SK-N-SH (cell line): Measurements from ENCODE around the gene TMEM170A. TPM values are rescaled to one million over a fixed set of nuclear protein-coding genes. Genes with fewer than 3 reads are reported as not detected.
A peak's percentile ranks its signal among the peaks of the same experiment; 100 is the strongest.

Source experiments
- CTCF ChIA-PET: fragments of 300-600, 350-600 bp; formaldehyde crosslinking; extraction: SDS; loops from one replicate; lab custom pipeline; 2021; lab: Yijun Ruan, JAX
- POLR2A ChIA-PET: fragments of 350-600 bp; sonication (Branson Sonifier 250); formaldehyde crosslinking; extraction: SDS; loops from one replicate; lab custom pipeline; 2020; ENCODE audit warnings: antibody characterized with exemption, inconsistent platforms; lab: Yijun Ruan, JAX
- DNase-seq: peaks from one replicate; pipeline ENCODE4 v3.0.0; 2012
- H2AFZ ChIP-seq: fragments of 200-600 bp; sonication (generic); 2 replicates; pipeline ENCODE4 v1.8.1; 2016; ENCODE audit warnings: antibody characterized with exemption, mild to moderate bottlenecking, low read depth
- H3F3A ChIP-seq: fragments of 200-600 bp; sonication (generic); replicated peaks from 2 replicates; pipeline ENCODE3; 2016; ENCODE audit warnings: antibody characterized with exemption, mild to moderate bottlenecking; ENCODE audit not compliant: insufficient read depth
- H3K27ac ChIP-seq, 2 experiments: fragments of 200-500 bp in 1 of 2; fragments of 200-600 bp in 1 of 2; sonication (Bioruptor generic) in 1 of 2; sonication (generic), shearing (Covaris generic) in 1 of 2; 2 replicates each; pipeline versions ENCODE4 v1.5.1 to v1.6.1; 2014 to 2016; ENCODE audit warnings: low read depth in 2 of 2, inconsistent platforms in 1 of 2, low read length in 1 of 2, mild to moderate bottlenecking in 1 of 2, mixed read lengths in 1 of 2
- H3K27me3 ChIP-seq: fragments of 200-600 bp; sonication (generic), shearing (Covaris generic); 2 replicates; pipeline ENCODE4 v1.6.1; 2016; ENCODE audit warnings: mixed run types; ENCODE audit not compliant: insufficient read depth
- H3K36me3 ChIP-seq, 2 experiments: fragments of 200-500 bp in 1 of 2; fragments of 200-600 bp in 1 of 2; sonication (Bioruptor generic) in 1 of 2; sonication (generic) in 1 of 2; replicated peaks in 1 of 2; 2 replicates each; pipeline versions ENCODE3 to v1.5.1; 2014 to 2016; ENCODE audit warnings: low read length in 1 of 2, mild to moderate bottlenecking in 1 of 2; ENCODE audit not compliant: insufficient read depth in 2 of 2, control insufficient read depth in 1 of 2
- H3K4me1 ChIP-seq, 2 experiments: fragments of 200-500 bp in 1 of 2; fragments of 200-600 bp in 1 of 2; sonication (Bioruptor generic) in 1 of 2; sonication (generic), shearing (Covaris generic) in 1 of 2; 2 replicates each; pipeline versions ENCODE4 v1.5.1 to v1.6.1; 2014 to 2016; ENCODE audit warnings: low read depth in 1 of 2, low read length in 1 of 2, mixed run types in 1 of 2; ENCODE audit not compliant: insufficient read depth in 2 of 2, control insufficient read depth in 1 of 2
- H3K4me2 ChIP-seq: fragments of 200-600 bp; sonication (generic), shearing (Covaris generic); 2 replicates; pipeline ENCODE4 v1.6.1; 2017; ENCODE audit warnings: mixed run types
- H3K4me3 ChIP-seq, 2 experiments: fragments of 200-500 bp in 1 of 2; fragments of 200-600 bp in 1 of 2; sonication (Bioruptor generic) in 1 of 2; sonication (generic), shearing (Covaris generic) in 1 of 2; 2 replicates each; pipeline versions ENCODE4 v1.5.1 to v1.8.1; 2014 to 2016; ENCODE audit warnings: low read depth in 2 of 2, inconsistent platforms in 1 of 2, low read length in 1 of 2, mild to moderate bottlenecking in 1 of 2, mixed read lengths in 1 of 2, moderate library complexity in 1 of 2
- H3K79me2 ChIP-seq: fragments of 200-600 bp; sonication (generic); 2 replicates; pipeline ENCODE4 v1.8.1; 2017; ENCODE audit warnings: mild to moderate bottlenecking; ENCODE audit not compliant: insufficient read depth
- H3K9ac ChIP-seq: fragments of 200-600 bp; sonication (generic); 2 replicates; pipeline ENCODE4 v1.6.1; 2017; ENCODE audit warnings: mixed run types
- H3K9me2 ChIP-seq: fragments of 200-600 bp; sonication (generic); 2 replicates; pipeline ENCODE4 v1.6.1; 2017; ENCODE audit warnings: mixed run types
- H3K9me3 ChIP-seq: fragments of 200-600 bp; sonication (generic); 2 replicates; pipeline ENCODE4 v1.6.1; 2017; ENCODE audit warnings: mixed run types, mild to moderate bottlenecking, moderate library complexity
- H4K20me1 ChIP-seq: fragments of 200-600 bp; sonication (generic); 2 replicates; pipeline ENCODE4 v1.6.1; 2017; ENCODE audit warnings: mild to moderate bottlenecking, mixed run types; ENCODE audit not compliant: insufficient read depth
- CHD2 ChIP-seq: fragments of 150-350 bp; IDR thresholded peaks from 2 replicates; pipeline ENCODE4 v1.6.1; 2018; ENCODE audit warnings: low read length; ENCODE audit not compliant: partially characterized antibody
- EZH2phosphoT487 ChIP-seq: fragments of 200-600 bp; sonication (generic); IDR thresholded peaks from 2 replicates; pipeline ENCODE4 v1.6.1; 2017; ENCODE audit warnings: low read depth, mixed run types, mild to moderate bottlenecking, antibody characterized with exemption, moderate library complexity, borderline replicate concordance
- FOSL2 ChIP-seq: IDR thresholded peaks from 2 replicates; pipeline ENCODE4 v1.4.0; 2012; ENCODE audit warnings: low read depth, mild to moderate bottlenecking, moderate library complexity, borderline replicate concordance
- FOXJ3 ChIP-seq: sonication (generic); formaldehyde crosslinking; IDR thresholded peaks from 2 replicates; pipeline ENCODE4 v1.5.1; 2020; ENCODE audit warnings: mild to moderate bottlenecking, missing genetic modification reagents
- FOXM1 ChIP-seq: IDR thresholded peaks from 2 replicates; pipeline ENCODE4 v1.4.0; 2012; ENCODE audit warnings: low read depth, mild to moderate bottlenecking
- GATA2 ChIP-seq: sonication (generic); formaldehyde crosslinking; IDR thresholded peaks from 2 replicates; pipeline ENCODE4 v1.5.0; 2020; ENCODE audit warnings: mild to moderate bottlenecking, missing genetic modification reagents
- JUND ChIP-seq: IDR thresholded peaks from 2 replicates; pipeline ENCODE4 v1.4.0; 2012
- MXI1 ChIP-seq: IDR thresholded peaks from 2 replicates; pipeline ENCODE4 v1.6.1; 2012; ENCODE audit warnings: mild to moderate bottlenecking, low read depth, low read length, improper control_type of control experiment
- POLR2AphosphoS5 ChIP-seq: IDR thresholded peaks from 2 replicates; pipeline ENCODE4 v1.6.1; 2012; ENCODE audit warnings: low read depth, low read length
- RCOR1 ChIP-seq: fragments of 150-350 bp; IDR thresholded peaks from 2 replicates; pipeline ENCODE4 v1.6.1; 2017; ENCODE audit warnings: antibody characterized with exemption, low read length
- RXRA ChIP-seq: IDR thresholded peaks from 2 replicates; pipeline ENCODE4 v1.4.0; 2012; ENCODE audit warnings: low read depth, mild to moderate bottlenecking, borderline replicate concordance
- SIN3A ChIP-seq: IDR thresholded peaks from 2 replicates; pipeline ENCODE4 v1.6.1; 2012; ENCODE audit warnings: low read depth, mild to moderate bottlenecking, low read length, moderate library complexity, borderline replicate concordance
- TEAD4 ChIP-seq: IDR thresholded peaks from 2 replicates; pipeline ENCODE4 v1.4.0; 2012; ENCODE audit warnings: mild to moderate bottlenecking, borderline replicate concordance; ENCODE audit not compliant: insufficient read depth
- YY1 ChIP-seq: IDR thresholded peaks from 2 replicates; pipeline ENCODE4 v1.4.0; 2012; ENCODE audit warnings: low read depth, mild to moderate bottlenecking
- WGBS: methylation state at CpG from one replicate; pipeline ENCODE4 v1.1.6; 2017; ENCODE audit warnings: low lambda C conversion rate; 5-methylcytosine and 5-hydroxymethylcytosine counted together
- polyA plus RNA-seq, 3 experiments: library from polyadenylated mRNA; depleted of rRNA; stranded (reverse); fragments of >200 nt; gene quantifications; 2 replicates each; pipeline ENCODE4 v1.2.3, GENCODE V29; 2012
- TF ChIP-seq, protein P1 (sequence below): IDR thresholded peaks from 2 replicates; pipeline ENCODE4 v1.4.0; 2012; ENCODE audit warnings: low read depth, borderline replicate concordance
- TF ChIP-seq, protein P2 (sequence below): fragments of 150-350 bp; IDR thresholded peaks from 2 replicates; pipeline ENCODE4 v1.6.1; 2016; ENCODE audit warnings: mild to moderate bottlenecking, low read depth, low read length
- TF ChIP-seq, protein P3 (sequence below): IDR thresholded peaks from 2 replicates; pipeline ENCODE4; 2012
- TF ChIP-seq, protein P4 (sequence below): fragments of 200-600 bp; sonication (generic); IDR thresholded peaks from 2 replicates; pipeline ENCODE4 v1.6.1; 2017; ENCODE audit warnings: antibody characterized with exemption, mild to moderate bottlenecking, moderate library complexity

TMEM170A gene
- polyA plus RNA-seq, 1 of the 3 experiments (the other 2 are of a cell fraction) = 9.2 TPM

DNA sequence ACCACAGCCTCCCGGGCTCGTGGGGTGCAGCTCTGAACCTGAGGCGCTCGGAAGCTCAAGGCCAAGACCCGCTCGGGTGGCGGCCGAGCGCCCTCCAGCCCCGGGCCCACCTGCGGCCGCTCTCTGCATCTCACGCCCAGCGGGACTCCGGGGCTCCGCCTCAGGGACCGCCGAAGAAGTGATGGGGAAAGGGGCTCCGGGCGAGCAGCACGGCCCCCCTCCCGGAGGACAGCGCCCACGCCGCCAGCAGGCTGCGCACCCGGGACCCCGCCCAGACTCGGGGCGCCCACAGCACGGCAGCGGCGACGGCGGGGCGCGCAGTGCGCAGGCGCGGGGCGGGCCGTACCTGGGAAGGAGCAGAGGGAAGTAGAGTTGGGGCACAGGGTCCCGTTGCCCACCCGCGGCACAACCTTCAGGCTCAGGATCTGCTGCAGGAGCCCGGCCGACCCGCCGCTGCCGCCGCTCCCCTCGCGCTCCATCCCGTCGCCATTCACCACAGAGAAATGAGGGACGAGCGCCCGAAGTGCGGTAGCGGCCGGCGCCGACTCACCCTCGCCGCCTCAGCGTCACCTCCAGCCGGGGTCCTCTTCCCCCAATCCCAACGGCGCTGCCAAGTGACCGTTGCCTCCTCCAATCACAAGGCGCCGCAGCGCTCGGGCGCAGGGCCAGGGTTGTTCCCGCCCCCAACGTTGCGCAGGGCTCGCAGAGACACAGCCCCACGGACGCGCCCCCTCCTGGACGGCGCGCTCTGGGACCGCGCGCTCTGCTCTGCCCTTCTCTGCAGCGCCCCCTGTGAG lies at the start of gene TMEM170A (continued):
- TF ChIP-seq, protein P1, sequence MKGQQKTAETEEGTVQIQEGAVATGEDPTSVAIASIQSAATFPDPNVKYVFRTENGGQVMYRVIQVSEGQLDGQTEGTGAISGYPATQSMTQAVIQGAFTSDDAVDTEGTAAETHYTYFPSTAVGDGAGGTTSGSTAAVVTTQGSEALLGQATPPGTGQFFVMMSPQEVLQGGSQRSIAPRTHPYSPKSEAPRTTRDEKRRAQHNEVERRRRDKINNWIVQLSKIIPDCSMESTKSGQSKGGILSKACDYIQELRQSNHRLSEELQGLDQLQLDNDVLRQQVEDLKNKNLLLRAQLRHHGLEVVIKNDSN = no peak
- peak; percentile 28; the same call in 1 of the 2 replicates for TF ChIP-seq SIN3A
- no peak for TF ChIP-seq JUND
- 0 out of 2 replicates have a peak, but pooled peaks have one; percentile 27 for TF ChIP-seq FOXJ3 (CRISPR knock-in tag)
- peak; percentile 76 for TF ChIP-seq RCOR1
- TF ChIP-seq, protein P2, sequence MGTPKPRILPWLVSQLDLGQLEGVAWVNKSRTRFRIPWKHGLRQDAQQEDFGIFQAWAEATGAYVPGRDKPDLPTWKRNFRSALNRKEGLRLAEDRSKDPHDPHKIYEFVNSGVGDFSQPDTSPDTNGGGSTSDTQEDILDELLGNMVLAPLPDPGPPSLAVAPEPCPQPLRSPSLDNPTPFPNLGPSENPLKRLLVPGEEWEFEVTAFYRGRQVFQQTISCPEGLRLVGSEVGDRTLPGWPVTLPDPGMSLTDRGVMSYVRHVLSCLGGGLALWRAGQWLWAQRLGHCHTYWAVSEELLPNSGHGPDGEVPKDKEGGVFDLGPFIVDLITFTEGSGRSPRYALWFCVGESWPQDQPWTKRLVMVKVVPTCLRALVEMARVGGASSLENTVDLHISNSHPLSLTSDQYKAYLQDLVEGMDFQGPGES = peak; percentile 49
- no peak for TF ChIP-seq EZH2phosphoT487
- 0 out of 2 replicates have a peak, but pooled peaks have one; percentile 28 for TF ChIP-seq FOXM1

DNA sequence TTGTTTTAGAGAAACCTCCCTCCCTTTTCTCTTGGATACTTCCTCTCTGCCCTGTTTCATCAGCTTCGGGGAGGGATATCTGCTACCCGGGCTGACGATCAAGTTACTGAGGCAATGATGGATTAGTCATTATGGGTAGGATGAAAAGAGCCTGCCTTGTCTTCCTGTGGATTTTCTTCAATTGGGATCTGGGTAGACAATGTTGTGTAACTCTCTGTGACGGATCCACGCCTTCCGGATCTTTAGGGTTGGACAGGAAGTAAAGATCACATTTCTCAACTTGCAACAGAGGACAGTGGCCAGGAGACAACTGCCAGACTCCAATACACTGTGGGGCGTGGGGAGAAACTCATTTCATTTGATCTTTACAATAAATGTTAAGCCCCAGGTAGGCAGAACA lies 42.1 kb upstream of the TMEM170A start:
- no peaks in the 10 kb centered on the region for H3F3A ChIP-seq
- no peak overlapping the region for H3K27ac ChIP-seq
- H3K4me3 ChIP-seq = no peak overlapping the region
- H3K27me3 ChIP-seq = no peaks in the 10 kb centered on the region
- no peak overlapping the region for H3K9ac ChIP-seq
- WGBS = 65% methylated on average over 7 of the region's 7 CpGs
- no peaks in the 10 kb centered on the region for H3K9me2 ChIP-seq
- no peaks in the 10 kb centered on the region for H4K20me1 ChIP-seq
- no peak for TF ChIP-seq MXI1
- TF ChIP-seq, protein P3, sequence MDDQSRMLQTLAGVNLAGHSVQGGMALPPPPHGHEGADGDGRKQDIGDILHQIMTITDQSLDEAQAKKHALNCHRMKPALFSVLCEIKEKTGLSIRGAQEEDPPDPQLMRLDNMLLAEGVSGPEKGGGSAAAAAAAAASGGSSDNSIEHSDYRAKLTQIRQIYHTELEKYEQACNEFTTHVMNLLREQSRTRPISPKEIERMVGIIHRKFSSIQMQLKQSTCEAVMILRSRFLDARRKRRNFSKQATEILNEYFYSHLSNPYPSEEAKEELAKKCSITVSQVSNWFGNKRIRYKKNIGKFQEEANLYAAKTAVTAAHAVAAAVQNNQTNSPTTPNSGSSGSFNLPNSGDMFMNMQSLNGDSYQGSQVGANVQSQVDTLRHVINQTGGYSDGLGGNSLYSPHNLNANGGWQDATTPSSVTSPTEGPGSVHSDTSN = peak; percentile 35
- CTCF ChIA-PET = interaction anchor here (0.8 to 1.1 kb wide), 2 partner anchors 11 to 42 kb away, joined by 3 to 5 read pairs; no protein-coding TSS in a partner anchor
- no peak for DNase-seq
- H3K4me1 ChIP-seq = no peaks in the 10 kb centered on the region; a peak in 1 of 4 replicates
- H3K79me2 ChIP-seq = no peaks in the 10 kb centered on the region
- H3K9me3 ChIP-seq = no peaks in the 10 kb centered on the region
- H2AFZ ChIP-seq = 0 out of 2 replicates have a peak overlapping the region, but pooled peaks have one; percentile 53
- POLR2A ChIA-PET = no interaction called here
- H3K4me2 ChIP-seq = no peak overlapping the region
- no peaks in the 10 kb centered on the region for H3K36me3 ChIP-seq

DNA sequence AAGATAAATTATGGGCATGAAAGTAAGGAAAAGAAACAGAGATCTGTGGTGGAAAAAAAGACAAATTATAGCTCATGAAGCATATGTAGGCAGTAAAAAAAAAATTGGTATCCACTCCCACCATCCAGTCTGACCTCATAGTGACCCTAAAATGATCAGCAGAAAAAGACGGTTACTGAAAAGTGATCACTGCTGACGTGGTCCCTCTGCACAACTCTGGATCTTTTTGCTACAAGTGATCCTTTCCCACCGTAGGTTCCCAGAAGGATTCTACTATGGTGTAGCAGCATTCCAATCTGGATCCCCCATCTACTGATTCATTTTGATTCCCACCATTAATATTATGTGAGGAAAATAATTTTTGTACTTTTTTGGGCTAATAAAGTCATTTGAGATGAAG lies 41.6 kb upstream of the TMEM170A start:
- DNase-seq = no peak
- Histone ChIP-seq H4K20me1 (no peaks in the 10 kb centered on the region), H3K27me3 (no peaks in the 10 kb centered on the region), H3K36me3 (no peaks in the 10 kb centered on the region), H3K9me3 (no peaks in the 10 kb centered on the region), H3K27ac (no peak overlapping the region), H3K4me3 (no peak overlapping the region), H3K9ac (no peak overlapping the region), H3K4me2 (no peak overlapping the region), H3K9me2 (no peaks in the 10 kb centered on the region), H3K4me1 (no peaks in the 10 kb centered on the region; a peak in 1 of 4 replicates), H3F3A (no peaks in the 10 kb centered on the region), H2AFZ (0 out of 2 replicates have a peak overlapping the region, but pooled peaks have one; percentile 53), H3K79me2 (no peaks in the 10 kb centered on the region)
- ChIA-PET POLR2A (no interaction called here), CTCF (interaction anchor here (0.8 to 1.1 kb wide), 2 partner anchors 11 to 41 kb away, joined by 3 to 5 read pairs; no protein-coding TSS in a partner anchor)
- 77% methylated on average over 3 of the region's 3 CpGs for WGBS
- no peak for TF ChIP-seq POLR2AphosphoS5
- TF ChIP-seq GATA2 = no peak
- TF ChIP-seq RCOR1 = no peak
- TF ChIP-seq YY1 = no peak
- no peak for TF ChIP-seq TEAD4
- TF ChIP-seq, protein P2 = no peak
- no peak for TF ChIP-seq JUND
- no peak for TF ChIP-seq FOXM1
- no peak for TF ChIP-seq CHD2
- no peak for TF ChIP-seq RXRA
- no peak for TF ChIP-seq FOXJ3 (CRISPR knock-in tag)
- no peak for TF ChIP-seq FOSL2
- TF ChIP-seq, protein P4, sequence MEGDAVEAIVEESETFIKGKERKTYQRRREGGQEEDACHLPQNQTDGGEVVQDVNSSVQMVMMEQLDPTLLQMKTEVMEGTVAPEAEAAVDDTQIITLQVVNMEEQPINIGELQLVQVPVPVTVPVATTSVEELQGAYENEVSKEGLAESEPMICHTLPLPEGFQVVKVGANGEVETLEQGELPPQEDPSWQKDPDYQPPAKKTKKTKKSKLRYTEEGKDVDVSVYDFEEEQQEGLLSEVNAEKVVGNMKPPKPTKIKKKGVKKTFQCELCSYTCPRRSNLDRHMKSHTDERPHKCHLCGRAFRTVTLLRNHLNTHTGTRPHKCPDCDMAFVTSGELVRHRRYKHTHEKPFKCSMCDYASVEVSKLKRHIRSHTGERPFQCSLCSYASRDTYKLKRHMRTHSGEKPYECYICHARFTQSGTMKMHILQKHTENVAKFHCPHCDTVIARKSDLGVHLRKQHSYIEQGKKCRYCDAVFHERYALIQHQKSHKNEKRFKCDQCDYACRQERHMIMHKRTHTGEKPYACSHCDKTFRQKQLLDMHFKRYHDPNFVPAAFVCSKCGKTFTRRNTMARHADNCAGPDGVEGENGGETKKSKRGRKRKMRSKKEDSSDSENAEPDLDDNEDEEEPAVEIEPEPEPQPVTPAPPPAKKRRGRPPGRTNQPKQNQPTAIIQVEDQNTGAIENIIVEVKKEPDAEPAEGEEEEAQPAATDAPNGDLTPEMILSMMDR = no peak
